ENCODE measurements around the gene EPB41L4B. TPM values are rescaled to one million over a fixed set of nuclear protein-coding genes. Genes with fewer than 3 reads are reported as not detected.

Gene EPB41L4B
- total and polyA plus RNA-seq, 2 donors from 2014 or later, result 6.5 to 7.7 TPM

GRCh38 chr9:109214414-109214813, 106.4 kb downstream of the EPB41L4B start:
- H3K27ac ChIP-seq (ENCODE audit: low read depth in 2 of 2, low read length in 2 of 2), result no peak overlapping the region
- no peak for TF ChIP-seq CTCF (IDR thresholded peaks at IDR 0.05; ENCODE audit: borderline replicate concordance, extremely low read depth, insufficient read depth)
- no peak overlapping the region for H3K4me3 ChIP-seq (ENCODE audit: low read length in 3 of 3)
- no peaks in the 10 kb centered on the region for H3K9me3 ChIP-seq (ENCODE audit: control insufficient read depth in 2 of 3, insufficient read depth in 1 of 3, low read length in 3 of 3)
- H3K9ac ChIP-seq (ENCODE audit: low read length in 3 of 3), result no peak overlapping the region
- DNase-seq (no peak), FAIRE-seq (no peak)
- no peaks in the 10 kb centered on the region for H3K4me1 ChIP-seq (ENCODE audit: control insufficient read depth in 2 of 3, insufficient read depth in 2 of 3, low read depth in 1 of 3, low read length in 3 of 3)
- intact Hi-C loops (cut with DNase I), result no loop called here
- H3K27me3 ChIP-seq (ENCODE audit: control insufficient read depth, insufficient read depth, low read length), result no peaks in the 10 kb centered on the region
- no peaks in the 10 kb centered on the region for H3K36me3 ChIP-seq (ENCODE audit: control insufficient read depth in 2 of 3, insufficient read depth in 3 of 3, low read length in 3 of 3)

GRCh38 chr9:109213285-109214121, 107.4 kb downstream of the EPB41L4B start:
- no peaks in the 10 kb centered on the region for H3K4me1 ChIP-seq (ENCODE audit: control insufficient read depth in 2 of 3, insufficient read depth in 2 of 3, low read depth in 1 of 3, low read length in 3 of 3)
- no peak overlapping the region for H3K4me3 ChIP-seq (ENCODE audit: low read length in 3 of 3)
- TF ChIP-seq CTCF (IDR thresholded peaks at IDR 0.05; ENCODE audit: borderline replicate concordance, extremely low read depth, insufficient read depth), result no peak
- FAIRE-seq (no peak), DNase-seq (no peak)
- H3K27ac ChIP-seq (ENCODE audit: low read depth in 2 of 2, low read length in 2 of 2), result no peak overlapping the region
- intact Hi-C loops (cut with DNase I), result no loop called here
- no peaks in the 10 kb centered on the region for H3K9me3 ChIP-seq (ENCODE audit: control insufficient read depth in 2 of 3, insufficient read depth in 1 of 3, low read length in 3 of 3)
- no peaks in the 10 kb centered on the region for H3K27me3 ChIP-seq (ENCODE audit: control insufficient read depth, insufficient read depth, low read length)
- H3K36me3 ChIP-seq (ENCODE audit: control insufficient read depth in 2 of 3, insufficient read depth in 3 of 3, low read length in 3 of 3), result no peaks in the 10 kb centered on the region
- H3K9ac ChIP-seq (ENCODE audit: low read length in 3 of 3), result no peak overlapping the region

GRCh38 chr9:109212768-109213167, 108.1 kb downstream of the EPB41L4B start:
- Histone ChIP-seq H3K9me3 (ENCODE audit: control insufficient read depth in 2 of 3, insufficient read depth in 1 of 3, low read length in 3 of 3) (no peaks in the 10 kb centered on the region), H3K4me3 (ENCODE audit: low read length in 3 of 3) (no peak overlapping the region), H3K36me3 (ENCODE audit: control insufficient read depth in 2 of 3, insufficient read depth in 3 of 3, low read length in 3 of 3) (no peaks in the 10 kb centered on the region), H3K4me1 (ENCODE audit: control insufficient read depth in 2 of 3, insufficient read depth in 2 of 3, low read depth in 1 of 3, low read length in 3 of 3) (no peaks in the 10 kb centered on the region), H3K9ac (ENCODE audit: low read length in 3 of 3) (no peak overlapping the region), H3K27me3 (ENCODE audit: control insufficient read depth, insufficient read depth, low read length) (no peaks in the 10 kb centered on the region), H3K27ac (ENCODE audit: low read depth in 2 of 2, low read length in 2 of 2) (no peak overlapping the region)
- DNase-seq (no peak), FAIRE-seq (no peak)
- intact Hi-C loops (cut with DNase I), result no loop called here
- no peak for TF ChIP-seq CTCF (IDR thresholded peaks at IDR 0.05; ENCODE audit: borderline replicate concordance, extremely low read depth, insufficient read depth)

Data from kidney (tissue), 14 donors.